ENCODE data around the gene SLC39A6.

SLC39A6 gene

DNA sequence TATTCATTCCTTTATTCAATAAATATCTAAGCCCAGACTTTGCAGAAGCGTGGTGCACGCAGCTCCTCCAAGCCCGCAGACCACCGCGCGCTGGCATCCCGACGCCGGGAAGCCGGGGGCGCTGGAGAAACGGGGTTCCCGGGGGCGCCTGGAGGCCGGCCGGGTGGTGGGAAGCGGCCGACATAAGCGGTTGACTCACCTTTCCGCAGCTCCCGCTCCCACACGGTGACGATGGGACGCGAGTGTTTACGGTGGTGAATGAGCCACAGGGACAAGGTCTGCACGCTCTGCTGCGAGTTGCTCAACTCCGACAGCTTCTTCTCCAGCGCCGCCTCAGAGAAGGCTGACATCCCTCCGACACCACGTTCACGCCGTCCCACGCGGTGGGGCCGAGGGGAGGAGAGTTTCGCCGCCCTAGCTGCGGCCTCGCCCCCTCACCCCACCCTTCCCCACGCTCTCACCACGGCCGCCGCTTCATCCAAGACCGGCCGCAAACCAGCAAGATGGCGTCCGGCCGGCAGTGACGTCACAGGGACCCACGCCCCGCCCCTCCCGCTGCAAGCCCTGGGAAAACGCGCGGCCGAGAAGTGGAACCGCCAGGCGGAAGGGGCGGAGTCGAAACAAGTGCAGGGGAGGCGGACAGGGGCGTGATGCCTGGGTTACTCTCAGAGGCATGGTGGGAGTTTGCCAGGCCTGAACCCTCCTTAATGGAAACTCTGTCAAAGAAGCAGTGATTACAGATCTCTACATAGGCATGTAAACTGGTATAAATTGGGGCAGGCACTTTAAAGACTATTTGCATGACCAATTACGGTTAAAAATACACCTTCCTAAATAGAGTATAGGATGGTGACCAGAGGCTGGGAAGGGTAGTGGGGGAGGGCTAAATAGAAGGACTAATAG, 61.8 kb downstream of the SLC39A6 start, which contains the start of gene RPRD1A (continued):
- TF ChIP-seq ZBTB17 (tag by site-specific recombination; IDR thresholded peaks at IDR 0.05) (peak; percentile 30), ZNF777 (tag by site-specific recombination; IDR thresholded peaks at IDR 0.05; ENCODE audit: borderline replicate concordance) (0 out of 2 replicates have a peak, but pooled peaks have one; percentile 23), ZFP3 (tag by site-specific recombination; IDR thresholded peaks at IDR 0.05; ENCODE audit: low read depth) (no peak), ZBTB48 (tag by site-specific recombination; IDR thresholded peaks at IDR 0.05) (no peak), ZNF366 (tag by site-specific recombination; conservative IDR thresholded peaks at IDR 0.05) (no peak; the same call in 1 of the 2 replicates), YY1 (tag by site-specific recombination; IDR thresholded peaks at IDR 0.05) (peak; percentile 52; the same call in 1 of the 2 replicates), ZFHX2 (tag by site-specific recombination; conservative IDR thresholded peaks at IDR 0.05) (peak; percentile 95), ZSCAN30 (tag by site-specific recombination; IDR thresholded peaks at IDR 0.05) (peak; percentile 62; the same call in 1 of the 2 replicates), ZBTB7A (tag by site-specific recombination; IDR thresholded peaks at IDR 0.05; ENCODE audit: low read depth) (no peak), ZNF341 (tag by site-specific recombination; IDR thresholded peaks at IDR 0.05; ENCODE audit: low read depth) (peak; percentile 73), ZNF2 (tag by site-specific recombination; IDR thresholded peaks at IDR 0.05) (no peak), ZNF626 (tag by site-specific recombination; IDR thresholded peaks at IDR 0.05) (no peak), ZNF555 (tag by site-specific recombination; conservative IDR thresholded peaks at IDR 0.05) (no peak), KLF7 (tag by site-specific recombination; IDR thresholded peaks at IDR 0.05; ENCODE audit: borderline replicate concordance) (no peak; the same call in 1 of the 2 replicates), ZNF394 (tag by site-specific recombination; IDR thresholded peaks at IDR 0.05; ENCODE audit: borderline replicate concordance) (peak; percentile 35; the same call in 1 of the 2 replicates), TCF7L2 (IDR thresholded peaks at IDR 0.05; ENCODE audit: borderline replicate concordance, low read depth, low read length) (no peak), OSR2 (tag by site-specific recombination; IDR thresholded peaks at IDR 0.05) (no peak), ZNF157 (tag by site-specific recombination; IDR thresholded peaks at IDR 0.05) (no peak), GLIS2 (tag by site-specific recombination; IDR thresholded peaks at IDR 0.05) (peak; percentile 68), ZNF16 (tag by site-specific recombination; IDR thresholded peaks at IDR 0.05; ENCODE audit: low read depth) (no peak), TSHZ1 (tag by site-specific recombination; IDR thresholded peaks at IDR 0.05; ENCODE audit: borderline replicate concordance) (no peak), GLIS1 (tag by site-specific recombination; IDR thresholded peaks at IDR 0.05) (peak; percentile 42), ZNF843 (tag by site-specific recombination; IDR thresholded peaks at IDR 0.05) (peak; percentile 66), ZNF214 (tag by site-specific recombination; IDR thresholded peaks at IDR 0.05; ENCODE audit: borderline replicate concordance) (no peak)
- TF ChIP-seq, protein P1, sequence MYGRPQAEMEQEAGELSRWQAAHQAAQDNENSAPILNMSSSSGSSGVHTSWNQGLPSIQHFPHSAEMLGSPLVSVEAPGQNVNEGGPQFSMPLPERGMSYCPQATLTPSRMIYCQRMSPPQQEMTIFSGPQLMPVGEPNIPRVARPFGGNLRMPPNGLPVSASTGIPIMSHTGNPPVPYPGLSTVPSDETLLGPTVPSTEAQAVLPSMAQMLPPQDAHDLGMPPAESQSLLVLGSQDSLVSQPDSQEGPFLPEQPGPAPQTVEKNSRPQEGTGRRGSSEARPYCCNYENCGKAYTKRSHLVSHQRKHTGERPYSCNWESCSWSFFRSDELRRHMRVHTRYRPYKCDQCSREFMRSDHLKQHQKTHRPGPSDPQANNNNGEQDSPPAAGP (tag by site-specific recombination; IDR thresholded peaks at IDR 0.05) = peak; percentile 62; the same call in 1 of the 2 replicates
- TF ChIP-seq, protein P2, sequence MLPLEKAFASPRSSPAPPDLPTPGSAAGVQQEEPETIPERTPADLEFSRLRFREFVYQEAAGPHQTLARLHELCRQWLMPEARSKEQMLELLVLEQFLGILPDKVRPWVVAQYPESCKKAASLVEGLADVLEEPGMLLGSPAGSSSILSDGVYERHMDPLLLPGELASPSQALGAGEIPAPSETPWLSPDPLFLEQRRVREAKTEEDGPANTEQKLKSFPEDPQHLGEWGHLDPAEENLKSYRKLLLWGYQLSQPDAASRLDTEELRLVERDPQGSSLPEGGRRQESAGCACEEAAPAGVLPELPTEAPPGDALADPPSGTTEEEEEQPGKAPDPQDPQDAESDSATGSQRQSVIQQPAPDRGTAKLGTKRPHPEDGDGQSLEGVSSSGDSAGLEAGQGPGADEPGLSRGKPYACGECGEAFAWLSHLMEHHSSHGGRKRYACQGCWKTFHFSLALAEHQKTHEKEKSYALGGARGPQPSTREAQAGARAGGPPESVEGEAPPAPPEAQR (tag by site-specific recombination; IDR thresholded peaks at IDR 0.05) = no peak
- TF ChIP-seq, protein P3, sequence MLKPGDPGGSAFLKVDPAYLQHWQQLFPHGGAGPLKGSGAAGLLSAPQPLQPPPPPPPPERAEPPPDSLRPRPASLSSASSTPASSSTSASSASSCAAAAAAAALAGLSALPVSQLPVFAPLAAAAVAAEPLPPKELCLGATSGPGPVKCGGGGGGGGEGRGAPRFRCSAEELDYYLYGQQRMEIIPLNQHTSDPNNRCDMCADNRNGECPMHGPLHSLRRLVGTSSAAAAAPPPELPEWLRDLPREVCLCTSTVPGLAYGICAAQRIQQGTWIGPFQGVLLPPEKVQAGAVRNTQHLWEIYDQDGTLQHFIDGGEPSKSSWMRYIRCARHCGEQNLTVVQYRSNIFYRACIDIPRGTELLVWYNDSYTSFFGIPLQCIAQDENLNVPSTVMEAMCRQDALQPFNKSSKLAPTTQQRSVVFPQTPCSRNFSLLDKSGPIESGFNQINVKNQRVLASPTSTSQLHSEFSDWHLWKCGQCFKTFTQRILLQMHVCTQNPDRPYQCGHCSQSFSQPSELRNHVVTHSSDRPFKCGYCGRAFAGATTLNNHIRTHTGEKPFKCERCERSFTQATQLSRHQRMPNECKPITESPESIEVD (tag by site-specific recombination; IDR thresholded peaks at IDR 0.05) = no peak
- TF ChIP-seq, protein P4, sequence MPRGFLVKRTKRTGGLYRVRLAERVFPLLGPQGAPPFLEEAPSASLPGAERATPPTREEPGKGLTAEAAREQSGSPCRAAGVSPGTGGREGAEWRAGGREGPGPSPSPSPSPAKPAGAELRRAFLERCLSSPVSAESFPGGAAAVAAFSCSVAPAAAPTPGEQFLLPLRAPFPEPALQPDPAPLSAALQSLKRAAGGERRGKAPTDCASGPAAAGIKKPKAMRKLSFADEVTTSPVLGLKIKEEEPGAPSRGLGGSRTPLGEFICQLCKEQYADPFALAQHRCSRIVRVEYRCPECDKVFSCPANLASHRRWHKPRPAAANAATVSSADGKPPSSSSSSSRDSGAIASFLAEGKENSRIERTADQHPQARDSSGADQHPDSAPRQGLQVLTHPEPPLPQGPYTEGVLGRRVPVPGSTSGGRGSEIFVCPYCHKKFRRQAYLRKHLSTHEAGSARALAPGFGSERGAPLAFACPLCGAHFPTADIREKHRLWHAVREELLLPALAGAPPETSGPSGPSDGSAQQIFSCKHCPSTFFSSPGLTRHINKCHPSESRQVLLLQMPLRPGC (tag by site-specific recombination; IDR thresholded peaks at IDR 0.05) = no peak
